ENCODE measurements around the gene SORCS3. TPM values are rescaled to one million over a fixed set of nuclear protein-coding genes. Genes with fewer than 3 reads are reported as not detected.

Gene SORCS3
- total RNA-seq, 1 experiment from 2014 or later: not detected

DNA sequence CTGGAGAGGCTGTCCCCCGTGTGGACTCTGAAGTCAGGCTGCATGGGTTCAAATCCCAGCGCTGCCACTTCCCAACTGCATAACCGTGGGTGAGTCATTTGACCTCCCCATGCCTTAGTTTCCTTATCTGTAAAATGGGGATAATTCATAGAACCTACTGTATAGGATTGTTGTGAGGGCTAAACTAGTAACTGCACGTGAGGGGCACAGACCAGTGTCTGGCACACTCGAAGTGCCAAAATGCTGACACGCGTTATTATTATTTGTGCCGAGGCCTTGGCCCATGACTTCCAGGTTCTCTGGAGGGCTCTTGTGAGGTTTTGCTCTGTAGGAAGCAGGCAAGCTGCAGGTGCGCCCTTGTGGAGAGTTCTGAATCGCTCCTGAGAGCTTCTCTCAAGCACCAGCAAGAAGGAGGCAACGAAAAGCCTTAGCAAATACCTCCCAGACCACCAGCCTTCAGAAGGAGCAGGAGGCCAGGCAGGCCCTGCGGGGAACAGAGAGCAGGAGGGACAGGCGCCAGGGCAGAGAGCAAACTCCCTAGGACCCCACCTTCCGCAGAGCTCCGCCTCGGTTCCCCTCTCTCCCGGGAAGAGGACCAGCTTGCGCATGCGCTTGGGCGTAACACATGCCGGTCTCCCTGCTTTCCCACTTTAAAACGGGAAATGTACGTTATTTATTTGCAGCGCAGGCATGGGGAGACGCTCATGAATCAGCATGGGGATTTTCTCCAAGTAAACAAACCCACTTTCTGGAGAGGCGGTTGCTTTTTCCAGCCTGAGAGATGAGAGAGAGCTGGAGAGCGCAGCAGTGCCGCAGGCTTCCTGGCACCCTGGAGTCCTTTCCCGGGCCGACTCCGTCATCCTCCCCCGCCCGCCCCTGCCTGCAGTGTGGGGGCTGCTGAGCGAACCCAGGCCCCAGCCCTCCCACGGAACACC, 39.6 kb downstream of the SORCS3 start:
- intact Hi-C loops (cut with micrococcal nuclease): no loop called here
- ChIA-PET CTCF (no interaction called here), POLR2A (ENCODE audit: unreplicated experiment) (no interaction called here)
- Histone ChIP-seq H3K4me1 (ENCODE audit: insufficient read depth, low read length) (no peaks in the 10 kb centered on the region), H3K4me2 (ENCODE audit: low read length) (no peak overlapping the region), H3K9me3 (ENCODE audit: low read length) (no peaks in the 10 kb centered on the region), H3K9ac (ENCODE audit: low read length) (no peak overlapping the region), H3K79me2 (ENCODE audit: low read length) (no peaks in the 10 kb centered on the region), H3K9me2 (replicated peaks; ENCODE audit: low read length) (no peaks in the 10 kb centered on the region), H3K36me3 (ENCODE audit: low read depth, low read length) (no peaks in the 10 kb centered on the region), H4K20me1 (ENCODE audit: low read length) (no peaks in the 10 kb centered on the region), H3K27ac (ENCODE audit: low read length) (no peak overlapping the region), H3K4me3 (ENCODE audit: low read length) (no peak overlapping the region), H2AFZ (ENCODE audit: low read length) (no peak overlapping the region), H3F3A (ENCODE audit: low read length, unreplicated experiment) (no peaks in the 10 kb centered on the region), H3K27me3 (ENCODE audit: low read length) (no peaks in the 10 kb centered on the region)
- no TSS peak for BruUV-seq (replicated peaks)
- no peak for ATAC-seq
- no peak for DNase-seq
- TF ChIP-seq CTCF (conservative IDR thresholded peaks at IDR 0.05; ENCODE audit: low read depth, low read length): no peak
- no peak for TF ChIP-seq EZH2phosphoT487 (IDR thresholded peaks at IDR 0.05; ENCODE audit: borderline replicate concordance, low read length)
- no peak for TF ChIP-seq EZH2 (IDR thresholded peaks at IDR 0.05; ENCODE audit: low read length, unreplicated experiment)

GRCh38 chr10:104681485-104681884, 40.4 kb downstream of the SORCS3 start:
- no peaks in the 10 kb centered on the region for H3K27me3 ChIP-seq (ENCODE audit: low read length)
- no peak for ATAC-seq
- no peaks in the 10 kb centered on the region for H3K4me1 ChIP-seq (ENCODE audit: insufficient read depth, low read length)
- ChIA-PET CTCF (no interaction called here), POLR2A (ENCODE audit: unreplicated experiment) (no interaction called here)
- no peak overlapping the region for H3K4me2 ChIP-seq (ENCODE audit: low read length)
- no peak overlapping the region for H2AFZ ChIP-seq (ENCODE audit: low read length)
- H3K9me2 ChIP-seq (replicated peaks; ENCODE audit: low read length): no peaks in the 10 kb centered on the region
- no peak overlapping the region for H3K4me3 ChIP-seq (ENCODE audit: low read length)
- TF ChIP-seq EZH2 (IDR thresholded peaks at IDR 0.05; ENCODE audit: low read length, unreplicated experiment) (no peak), EZH2phosphoT487 (IDR thresholded peaks at IDR 0.05; ENCODE audit: borderline replicate concordance, low read length) (no peak), CTCF (conservative IDR thresholded peaks at IDR 0.05; ENCODE audit: low read depth, low read length) (no peak)
- no peaks in the 10 kb centered on the region for H3K36me3 ChIP-seq (ENCODE audit: low read depth, low read length)
- no peaks in the 10 kb centered on the region for H3F3A ChIP-seq (ENCODE audit: low read length, unreplicated experiment)
- H3K9me3 ChIP-seq (ENCODE audit: low read length): no peaks in the 10 kb centered on the region
- H3K79me2 ChIP-seq (ENCODE audit: low read length): no peaks in the 10 kb centered on the region
- no peak for DNase-seq
- no peaks in the 10 kb centered on the region for H4K20me1 ChIP-seq (ENCODE audit: low read length)
- no peak overlapping the region for H3K27ac ChIP-seq (ENCODE audit: low read length)
- intact Hi-C loops (cut with micrococcal nuclease): no loop called here
- no TSS peak for BruUV-seq (replicated peaks)
- H3K9ac ChIP-seq (ENCODE audit: low read length): no peak overlapping the region

DNA sequence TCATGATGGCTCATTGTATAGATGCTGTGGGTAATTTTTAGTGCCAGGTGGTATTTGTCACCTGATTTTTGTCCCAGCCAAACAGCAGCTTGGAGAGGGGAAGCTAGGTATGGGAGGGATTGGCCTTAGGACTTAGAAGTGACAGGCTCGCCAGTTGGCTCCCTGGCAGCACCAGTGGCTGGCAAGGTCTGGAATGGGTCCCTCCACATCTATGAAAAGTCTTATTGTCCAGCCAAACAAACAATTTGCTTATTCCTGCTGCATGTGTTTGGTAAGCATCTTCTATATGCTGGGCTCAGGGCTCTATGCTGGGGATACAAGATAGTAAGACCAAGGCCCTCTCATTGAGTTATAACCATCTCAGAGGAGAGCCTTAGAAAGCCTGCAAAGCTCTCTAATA, 42.5 kb downstream of the SORCS3 start:
- no peak overlapping the region for H3K4me3 ChIP-seq (ENCODE audit: low read length)
- H2AFZ ChIP-seq (ENCODE audit: low read length): no peak overlapping the region
- H3K27me3 ChIP-seq (ENCODE audit: low read length): no peaks in the 10 kb centered on the region
- TF ChIP-seq CTCF (conservative IDR thresholded peaks at IDR 0.05; ENCODE audit: low read depth, low read length): no peak
- TF ChIP-seq EZH2 (IDR thresholded peaks at IDR 0.05; ENCODE audit: low read length, unreplicated experiment): no peak
- TF ChIP-seq EZH2phosphoT487 (IDR thresholded peaks at IDR 0.05; ENCODE audit: borderline replicate concordance, low read length): no peak
- no peak overlapping the region for H3K27ac ChIP-seq (ENCODE audit: low read length)
- H3F3A ChIP-seq (ENCODE audit: low read length, unreplicated experiment): no peaks in the 10 kb centered on the region
- no peak overlapping the region for H3K9ac ChIP-seq (ENCODE audit: low read length)
- no peak overlapping the region for H3K4me2 ChIP-seq (ENCODE audit: low read length)
- intact Hi-C loops (cut with micrococcal nuclease): no loop called here
- H4K20me1 ChIP-seq (ENCODE audit: low read length): no peaks in the 10 kb centered on the region
- no TSS peak for BruUV-seq (replicated peaks)
- CTCF ChIA-PET: no interaction called here
- H3K79me2 ChIP-seq (ENCODE audit: low read length): no peaks in the 10 kb centered on the region
- no peaks in the 10 kb centered on the region for H3K4me1 ChIP-seq (ENCODE audit: insufficient read depth, low read length)
- POLR2A ChIA-PET (ENCODE audit: unreplicated experiment): no interaction called here
- no peaks in the 10 kb centered on the region for H3K9me3 ChIP-seq (ENCODE audit: low read length)
- no peaks in the 10 kb centered on the region for H3K9me2 ChIP-seq (replicated peaks; ENCODE audit: low read length)
- DNase-seq (no peak), ATAC-seq (no peak)
- H3K36me3 ChIP-seq (ENCODE audit: low read depth, low read length): no peaks in the 10 kb centered on the region

All from PC-3 (cell line).